Common myeloid progenitor, CD34-positive (primary cell): Measurements from ENCODE around the gene CR1.

Source experiments
- CTCF ChIA-PET: fragments of 350-600 bp; sonication (Branson Sonifier 250); formaldehyde crosslinking; loops from one replicate; lab custom pipeline; 2021; ENCODE audit warnings: antibody characterized with exemption; lab: Charles Lee
- POLR2A ChIA-PET: fragments of 350-600 bp; sonication (Branson Sonifier 250); formaldehyde crosslinking; loops from one replicate; lab custom pipeline; 2021; ENCODE audit warnings: antibody characterized with exemption; lab: Charles Lee
- DNase-seq, 3 donors: peaks; one replicate each; pipeline versions ENCODE4 v3.0.0 to v3.0.0-alpha.2; 2013
- H3K27ac ChIP-seq, 2 experiments: 1 replicate in 1 of 2; 2 replicates in 1 of 2; pipeline ENCODE4 v1.7.0; 2013; ENCODE audit warnings: inconsistent platforms in 2 of 2, low read length in 2 of 2, mild to moderate bottlenecking in 2 of 2, low read depth in 1 of 2, moderate library complexity in 1 of 2; ENCODE audit not compliant: severe bottlenecking in 2 of 2, insufficient read depth in 1 of 2, poor library complexity in 1 of 2
- H3K27me3 ChIP-seq, 5 experiments: replicated peaks in 2 of 5; 1 replicate in 3 of 5; 2 replicates in 2 of 5; pipeline versions ENCODE4 v1.6.1 to v1.7.0; 2013; ENCODE audit warnings: low read length in 4 of 5, mild to moderate bottlenecking in 2 of 5, moderate library complexity in 2 of 5, inconsistent platforms in 1 of 5; ENCODE audit not compliant: insufficient read depth in 5 of 5, control insufficient read depth in 4 of 5
- H3K36me3 ChIP-seq, 4 experiments: 1 replicate in 2 of 4; 2 replicates in 2 of 4; pipeline versions ENCODE4 v1.6.1 to v1.7.0; 2013; ENCODE audit warnings: low read length in 3 of 4, control low read depth in 1 of 4, mild to moderate bottlenecking in 1 of 4; ENCODE audit not compliant: control insufficient read depth in 4 of 4, insufficient read depth in 4 of 4
- H3K4me1 ChIP-seq, 4 experiments: 1 replicate in 3 of 4; 2 replicates in 1 of 4; pipeline versions ENCODE4 v1.6.1 to v1.7.1; 2013; ENCODE audit warnings: low read length in 3 of 4, mild to moderate bottlenecking in 3 of 4, control low read depth in 1 of 4, inconsistent platforms in 1 of 4, moderate library complexity in 1 of 4; ENCODE audit not compliant: control insufficient read depth in 4 of 4, insufficient read depth in 4 of 4; ENCODE audit errors: control extremely low read depth in 1 of 4
- H3K4me3 ChIP-seq, 7 experiments: 1 replicate in 4 of 7; 2 replicates in 3 of 7; pipeline versions ENCODE4 v1.5.1 to v1.7.0; 2013; ENCODE audit warnings: mild to moderate bottlenecking in 7 of 7, low read length in 6 of 7, moderate library complexity in 6 of 7, inconsistent platforms in 2 of 7, low read depth in 2 of 7, control low read depth in 1 of 7; ENCODE audit not compliant: insufficient read depth in 4 of 7, control insufficient read depth in 1 of 7; ENCODE audit errors: extremely low read depth in 1 of 7
- H3K9me3 ChIP-seq, 5 experiments: 1 replicate in 4 of 5; 2 replicates in 1 of 5; pipeline versions ENCODE4 v1.6.1 to v1.7.1; 2013; ENCODE audit warnings: low read length in 4 of 5, mild to moderate bottlenecking in 2 of 5, inconsistent platforms in 1 of 5, low read depth in 1 of 5, moderate library complexity in 1 of 5; ENCODE audit not compliant: control insufficient read depth in 4 of 5, insufficient read depth in 2 of 5; ENCODE audit errors: control extremely low read depth in 1 of 5
- WGBS: methylation state at CpG from one replicate; pipeline ENCODE4 v1.1.5; 2013; ENCODE audit not compliant: insufficient coverage; 5-methylcytosine and 5-hydroxymethylcytosine counted together

The CR1 gene

GRCh38 chr1:207646171-207646570, 150.2 kb downstream of the CR1 start:
- H3K36me3 ChIP-seq = no peaks in the 10 kb centered on the region
- H3K4me3 ChIP-seq = no peak overlapping the region
- peaks cover 0 to 5% (median 0%) of the 10 kb centered on the region in 5 experiments for H3K27me3 ChIP-seq
- peaks cover 6 to 17% (median 13%) of the 10 kb centered on the region in 4 experiments for H3K4me1 ChIP-seq
- H3K27ac ChIP-seq = peak overlapping the region in 1 of 2 experiments; percentile 54
- POLR2A ChIA-PET = no interaction called here
- CTCF ChIA-PET = no interaction called here
- DNase-seq = no peak
- H3K9me3 ChIP-seq = no peaks in the 10 kb centered on the region

- H3K27me3 ChIP-seq = peaks cover 0 to 5% (median 0%) of the 10 kb centered on the region in 5 experiments
These were observed 151.1 kb downstream of the CR1 start for GRCh38 chr1:207646944-207647579.

GRCh38 chr1:207647671-207648333, 151.8 kb downstream of the CR1 start:
- Histone ChIP-seq H3K9me3 (no peaks in the 10 kb centered on the region), H3K36me3 (no peaks in the 10 kb centered on the region), H3K27me3 (peaks cover 0 to 5% (median 0%) of the 10 kb centered on the region in 5 experiments), H3K27ac (peak overlapping the region in 1 of 2 experiments; percentile 3), H3K4me3 (no peak overlapping the region), H3K4me1 (peaks cover 6 to 17% (median 13%) of the 10 kb centered on the region in 4 experiments)
- ChIA-PET CTCF (interaction anchor here (0.6 to 1.7 kb wide), 3 partner anchors 28 to 149 kb away, joined by 3 to 5 read pairs (median 5); no protein-coding TSS in a partner anchor), POLR2A (interaction anchor here (0.7 kb wide), 1 partner anchor 860 kb away, joined by 4 read pairs; no protein-coding TSS in a partner anchor)
- DNase-seq = peak in 2 of 3 donors; percentile 41 to 64
- WGBS = 20% methylated on average over 1 of the region's 4 CpGs

More at GRCh38 chr1:207646944-207647579, 151.1 kb downstream of the CR1 start:
- Histone ChIP-seq H3K4me3 (no peak overlapping the region), H3K36me3 (no peaks in the 10 kb centered on the region), H3K9me3 (no peaks in the 10 kb centered on the region), H3K4me1 (peaks cover 6 to 17% (median 13%) of the 10 kb centered on the region in 4 experiments), H3K27ac (peak overlapping the region in 1 of 2 experiments; percentile 3)
- no peak for DNase-seq
- ChIA-PET POLR2A (no interaction called here), CTCF (interaction anchor here (0.6 kb wide), 1 partner anchor 150 kb away, joined by 5 read pairs; no protein-coding TSS in a partner anchor)
- 79% methylated on average over 2 of the region's 4 CpGs for WGBS

GRCh38 chr1:207648334-207649209, 152.6 kb downstream of the CR1 start:
- no peaks in the 10 kb centered on the region for H3K9me3 ChIP-seq
- H3K4me1 ChIP-seq = peaks cover 6 to 17% (median 13%) of the 10 kb centered on the region in 4 experiments
- no peaks in the 10 kb centered on the region for H3K36me3 ChIP-seq
- CTCF ChIA-PET = interaction anchor here (0.7 to 1.7 kb wide), 5 partner anchors 18 to 31 kb away, joined by 3 to 5 read pairs (median 3); no protein-coding TSS in a partner anchor
- H3K27me3 ChIP-seq = peaks cover 0 to 5% (median 0%) of the 10 kb centered on the region in 5 experiments
- no peak overlapping the region for H3K27ac ChIP-seq
- POLR2A ChIA-PET = no interaction called here
- WGBS = 100% methylated on average over 2 of the region's 5 CpGs
- H3K4me3 ChIP-seq = no peak overlapping the region
- no peak for DNase-seq

GRCh38 chr1:207649210-207649753, 153.3 kb downstream of the CR1 start:
- H3K27ac ChIP-seq = no peak overlapping the region
- WGBS = 80% methylated on average over 5 of the region's 5 CpGs
- no peaks in the 10 kb centered on the region for H3K9me3 ChIP-seq
- DNase-seq = no peak
- H3K36me3 ChIP-seq = no peaks in the 10 kb centered on the region
- H3K27me3 ChIP-seq = peaks cover 0 to 5% (median 0%) of the 10 kb centered on the region in 5 experiments
- ChIA-PET CTCF (interaction anchor here (0.7 to 1.7 kb wide), 4 partner anchors 19 to 32 kb away, joined by 3 to 5 read pairs (median 4); no protein-coding TSS in a partner anchor), POLR2A (no interaction called here)
- no peak overlapping the region for H3K4me3 ChIP-seq
- H3K4me1 ChIP-seq = peaks cover 3 to 13% (median 11%) of the 10 kb centered on the region in 4 experiments

- DNase-seq = no peak
- POLR2A ChIA-PET = no interaction called here
- 93% methylated on average over 4 of the region's 4 CpGs for WGBS
- H3K4me1 ChIP-seq = peaks cover 0 to 8% (median 4%) of the 10 kb centered on the region in 4 experiments
- peaks cover 0 to 5% (median 0%) of the 10 kb centered on the region in 5 experiments for H3K27me3 ChIP-seq
- CTCF ChIA-PET = interaction anchor here (0.9 to 1.4 kb wide), 3 partner anchors 27 to 49 kb away, joined by 3 read pairs; no protein-coding TSS in a partner anchor
- H3K27ac ChIP-seq = no peak overlapping the region
- no peaks in the 10 kb centered on the region for H3K36me3 ChIP-seq
- H3K9me3 ChIP-seq = no peaks in the 10 kb centered on the region
- H3K4me3 ChIP-seq = no peak overlapping the region
These were observed 154.1 kb downstream of the CR1 start for GRCh38 chr1:207649865-207650580.
